Measurements from ENCODE around the gene TNRC6B. TPM values are rescaled to one million over a fixed set of nuclear protein-coding genes. Genes with fewer than 3 reads are reported as not detected.

The TNRC6B gene
- total and polyA plus RNA-seq, 2 of the 13 experiments (the other 11 are each of a cell fraction or from before 2014, with no cell fraction given), result 8.9 to 13.2 TPM

DNA sequence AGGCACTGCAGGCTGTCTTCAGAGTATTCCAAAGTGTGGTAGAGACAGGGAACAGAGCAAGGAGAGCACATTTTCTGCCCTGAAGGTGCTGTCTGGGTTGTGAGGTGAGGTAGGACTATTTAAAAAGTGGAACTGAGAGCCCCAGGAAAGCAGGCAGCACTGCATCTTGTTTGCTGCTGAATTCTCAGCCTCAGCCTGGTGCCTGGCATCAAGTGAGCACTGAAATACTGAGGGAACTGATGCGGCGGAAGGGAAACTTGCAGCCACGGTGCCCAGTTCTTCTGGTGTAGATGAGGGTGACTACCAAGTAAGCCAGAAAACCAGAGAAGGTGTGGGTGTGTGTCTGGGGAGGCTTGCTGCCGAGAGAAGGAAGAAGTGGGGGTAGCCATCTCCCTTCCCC, 59.5 kb downstream of the TNRC6B start:
- Histone ChIP-seq H3K79me2 (ENCODE audit: insufficient read depth, low read length) (peaks cover 47% of the 10 kb centered on the region), H3K9me3 (ENCODE audit: low read length) (no peaks in the 10 kb centered on the region), H3K4me2 (ENCODE audit: low read depth, low read length) (no peak overlapping the region), H3K36me3 (replicated peaks in 1 of 2; ENCODE audit: control insufficient read depth in 1 of 2, insufficient read depth in 2 of 2, low read length in 2 of 2) (peaks cover 5 to 11% of the 10 kb centered on the region in 2 experiments; a peak in 3 of 5 replicates), H4K20me1 (ENCODE audit: insufficient read depth, low read length) (peaks cover 17% of the 10 kb centered on the region), H3K4me3 (replicated peaks in 1 of 3; ENCODE audit: insufficient read depth in 1 of 3, low read depth in 2 of 3, low read length in 3 of 3) (no peak overlapping the region), H3K4me1 (ENCODE audit: insufficient read depth, low read length) (no peaks in the 10 kb centered on the region), H3K27ac (ENCODE audit: extremely low read length, insufficient read depth, low read length) (no peak overlapping the region), H3K27me3 (ENCODE audit: control insufficient read depth in 1 of 2, insufficient read depth in 2 of 2, low read length in 2 of 2) (no peaks in the 10 kb centered on the region), H2AFZ (ENCODE audit: low read length) (no peak overlapping the region), H3K9ac (ENCODE audit: insufficient read depth, low read depth, low read length) (no peak overlapping the region)
- no peak for FAIRE-seq
- in situ Hi-C loops (cut with HindIII; ENCODE audit: extremely low pct_ligation_motif_present, low pct_unique_long_range_greater_than_20kb) (no loop called here), intact Hi-C loops (cut with micrococcal nuclease; ENCODE audit: unreplicated experiment) (no loop called here)
- ChIA-PET POLR2A (no interaction called here), CTCF (ENCODE audit: low intra/inter-chr PET ratio, low total read pairs) (no interaction called here)
- DNase-seq (ENCODE audit: low spot score), result no peak
- 97% methylated on average over 4 of the region's 4 CpGs for WGBS (ENCODE audit: low lambda C conversion rate)
- no peak for ATAC-seq
- no TSS peak for BruUV-seq (replicated peaks)
- TF ChIP-seq, protein P1, sequence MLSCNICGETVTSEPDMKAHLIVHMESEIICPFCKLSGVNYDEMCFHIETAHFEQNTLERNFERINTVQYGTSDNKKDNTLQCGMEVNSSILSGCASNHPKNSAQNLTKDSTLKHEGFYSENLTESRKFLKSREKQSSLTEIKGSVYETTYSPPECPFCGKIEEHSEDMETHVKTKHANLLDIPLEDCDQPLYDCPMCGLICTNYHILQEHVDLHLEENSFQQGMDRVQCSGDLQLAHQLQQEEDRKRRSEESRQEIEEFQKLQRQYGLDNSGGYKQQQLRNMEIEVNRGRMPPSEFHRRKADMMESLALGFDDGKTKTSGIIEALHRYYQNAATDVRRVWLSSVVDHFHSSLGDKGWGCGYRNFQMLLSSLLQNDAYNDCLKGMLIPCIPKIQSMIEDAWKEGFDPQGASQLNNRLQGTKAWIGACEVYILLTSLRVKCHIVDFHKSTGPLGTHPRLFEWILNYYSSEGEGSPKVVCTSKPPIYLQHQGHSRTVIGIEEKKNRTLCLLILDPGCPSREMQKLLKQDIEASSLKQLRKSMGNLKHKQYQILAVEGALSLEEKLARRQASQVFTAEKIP (CRISPR knock-in tag; IDR thresholded peaks at IDR 0.05; ENCODE audit: borderline replicate concordance), result no peak
- TF ChIP-seq RFXAP (CRISPR knock-in tag; IDR thresholded peaks at IDR 0.05; ENCODE audit: borderline replicate concordance) (no peak), ZNF33B (CRISPR knock-in tag; IDR thresholded peaks at IDR 0.05) (no peak), ZNF292 (CRISPR knock-in tag; IDR thresholded peaks at IDR 0.05; ENCODE audit: borderline replicate concordance, low read depth) (no peak), ZNF335 (CRISPR knock-in tag; IDR thresholded peaks at IDR 0.05) (no peak), GATAD1 (CRISPR knock-in tag; IDR thresholded peaks at IDR 0.05) (no peak), SRSF1 (optimal IDR thresholded peaks at IDR 0.05; ENCODE audit: low read depth, low read length) (no peak), AKAP8 (CRISPR knock-in tag; IDR thresholded peaks at IDR 0.05) (no peak), YEATS2 (CRISPR knock-in tag; IDR thresholded peaks at IDR 0.05; ENCODE audit: borderline replicate concordance) (no peak), HNRNPK (IDR thresholded peaks at IDR 0.05; ENCODE audit: low read depth, low read length, poor library complexity, severe bottlenecking) (no peak), NAIF1 (CRISPR knock-in tag; IDR thresholded peaks at IDR 0.05; ENCODE audit: borderline replicate concordance) (no peak), CBX1 (IDR thresholded peaks at IDR 0.05; ENCODE audit: low read depth) (no peak), ZNF776 (CRISPR knock-in tag; IDR thresholded peaks at IDR 0.05) (no peak)
- TF ChIP-seq, protein P2, sequence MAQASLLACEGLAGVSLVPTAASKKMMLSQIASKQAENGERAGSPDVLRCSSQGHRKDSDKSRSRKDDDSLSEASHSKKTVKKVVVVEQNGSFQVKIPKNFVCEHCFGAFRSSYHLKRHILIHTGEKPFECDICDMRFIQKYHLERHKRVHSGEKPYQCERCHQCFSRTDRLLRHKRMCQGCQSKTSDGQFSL (CRISPR knock-in tag; IDR thresholded peaks at IDR 0.05), result no peak
- TF ChIP-seq, protein P3, sequence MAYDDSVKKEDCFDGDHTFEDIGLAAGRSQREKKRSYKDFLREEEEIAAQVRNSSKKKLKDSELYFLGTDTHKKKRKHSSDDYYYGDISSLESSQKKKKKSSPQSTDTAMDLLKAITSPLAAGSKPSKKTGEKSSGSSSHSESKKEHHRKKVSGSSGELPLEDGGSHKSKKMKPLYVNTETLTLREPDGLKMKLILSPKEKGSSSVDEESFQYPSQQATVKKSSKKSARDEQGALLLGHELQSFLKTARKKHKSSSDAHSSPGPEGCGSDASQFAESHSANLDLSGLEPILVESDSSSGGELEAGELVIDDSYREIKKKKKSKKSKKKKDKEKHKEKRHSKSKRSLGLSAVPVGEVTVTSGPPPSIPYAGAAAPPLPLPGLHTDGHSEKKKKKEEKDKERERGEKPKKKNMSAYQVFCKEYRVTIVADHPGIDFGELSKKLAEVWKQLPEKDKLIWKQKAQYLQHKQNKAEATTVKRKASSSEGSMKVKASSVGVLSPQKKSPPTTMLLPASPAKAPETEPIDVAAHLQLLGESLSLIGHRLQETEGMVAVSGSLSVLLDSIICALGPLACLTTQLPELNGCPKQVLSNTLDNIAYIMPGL (CRISPR knock-in tag; IDR thresholded peaks at IDR 0.05; ENCODE audit: borderline replicate concordance in 1 of 2, low read depth in 1 of 2), result no peak
- TF ChIP-seq, protein P4, sequence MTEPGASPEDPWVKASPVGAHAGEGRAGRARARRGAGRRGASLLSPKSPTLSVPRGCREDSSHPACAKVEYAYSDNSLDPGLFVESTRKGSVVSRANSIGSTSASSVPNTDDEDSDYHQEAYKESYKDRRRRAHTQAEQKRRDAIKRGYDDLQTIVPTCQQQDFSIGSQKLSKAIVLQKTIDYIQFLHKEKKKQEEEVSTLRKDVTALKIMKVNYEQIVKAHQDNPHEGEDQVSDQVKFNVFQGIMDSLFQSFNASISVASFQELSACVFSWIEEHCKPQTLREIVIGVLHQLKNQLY (CRISPR knock-in tag; IDR thresholded peaks at IDR 0.05), result no peak
